Stimulated activated CD8-positive, alpha-beta memory T cell treated with anti-CD3 and anti-CD28 coated beads, Interleukin-7, amount 100 ng/mL, for 48 hours (primary cell): ENCODE results near the gene GFM2.
"Not testable (repeated sequence)": the region's sequence is repeated elsewhere in the genome, so short reads cannot be mapped to it uniquely, and the experiment has no call there.

Experiments used
- DNase-seq, 2 donors: peaks; one replicate each; pipeline ENCODE4 v3.0.0-alpha.2; 2020; ENCODE audit warnings: low read depth in 1 of 2; ENCODE audit errors: extremely low read depth in 1 of 2

GFM2 gene

GRCh38 chr5:74725331-74725730, 41.6 kb downstream of the GFM2 start:
- no peak for DNase-seq

- DNase-seq = no peak
Observed at GRCh38 chr5:74722271-74722670, 44.6 kb downstream of the GFM2 start.

- no peak for DNase-seq
Observed at GRCh38 chr5:74717596-74717995, 49.3 kb downstream of the GFM2 start.

GRCh38 chr5:74693191-74693590, 73.7 kb downstream of the GFM2 start:
- DNase-seq = no peak

- DNase-seq = no peak
Observed at GRCh38 chr5:74686962-74687751, 79.8 kb downstream of the GFM2 start.

- no peak for DNase-seq
Observed at GRCh38 chr5:74685979-74686631, 80.8 kb downstream of the GFM2 start.

GRCh38 chr5:74684900-74685851, 81.7 kb downstream of the GFM2 start, which contains the start of gene HEXB:
TSS of gene HEXB (plus strand) at chr5:74685233. CDS start at chr5:74685261, 28 bp downstream.
- DNase-seq = peak; percentile 76 to 82

- DNase-seq = no peak
Observed at GRCh38 chr5:74679966-74680365, 87.0 kb downstream of the GFM2 start.

GRCh38 chr5:74679300-74679699, 87.6 kb downstream of the GFM2 start:
- not testable (repeated sequence) for DNase-seq

GRCh38 chr5:74678123-74678522, 88.8 kb downstream of the GFM2 start:
- not testable (repeated sequence) for DNase-seq

- DNase-seq = not testable (repeated sequence)
Observed at GRCh38 chr5:74676466-74676865, 90.5 kb downstream of the GFM2 start.

- no peak for DNase-seq
Observed at GRCh38 chr5:74673011-74673790, 93.7 kb downstream of the GFM2 start.

GRCh38 chr5:74672215-74672877, 94.6 kb downstream of the GFM2 start:
- DNase-seq = no peak
